Naive B cell (primary cell): ENCODE measurements around the gene GPR25. TPM values are rescaled to one million over a fixed set of nuclear protein-coding genes. Genes with fewer than 3 reads are reported as not detected.

Experiments
- ATAC-seq, 2 donors: fragments of 150-1000 bp; cut with Tn5 transposase; 2 replicates each; pipeline ENCODE4 v1.10.0; 2021; ENCODE audit warnings: low read depth in 2 of 2, mild to moderate bottlenecking in 2 of 2, moderate library complexity in 2 of 2
- DNase-seq: peaks from one replicate; pipeline ENCODE4 v3.0.0; 2022
- H3K27ac Mint-ChIP-seq, 6 donors: one replicate each; pipeline ENCODE4 v1.8.0; 2020 to 2022; ENCODE audit warnings: mild to moderate bottlenecking in 6 of 6, mixed read lengths in 6 of 6, moderate library complexity in 5 of 6, inconsistent platforms in 2 of 6
- H3K27me3 Mint-ChIP-seq, 3 donors: one replicate each; pipeline ENCODE4 v1.8.0; 2021 to 2022; ENCODE audit warnings: mixed read lengths in 3 of 3, mild to moderate bottlenecking in 1 of 3
- H3K36me3 Mint-ChIP-seq, 2 donors: one replicate each; pipeline ENCODE4 v1.8.0; 2020 to 2022; ENCODE audit warnings: mixed read lengths in 2 of 2, inconsistent platforms in 1 of 2, mild to moderate bottlenecking in 1 of 2
- H3K4me1 Mint-ChIP-seq, 3 donors: one replicate each; pipeline ENCODE4 v1.8.0; 2020 to 2022; ENCODE audit warnings: mixed read lengths in 3 of 3, inconsistent platforms in 1 of 3, mild to moderate bottlenecking in 1 of 3, moderate library complexity in 1 of 3
- H3K4me3 Mint-ChIP-seq, 8 donors: one replicate each; pipeline ENCODE4 v1.8.0; 2020 to 2022; ENCODE audit warnings: mild to moderate bottlenecking in 8 of 8, mixed read lengths in 8 of 8, moderate library complexity in 8 of 8, inconsistent platforms in 2 of 8
- H3K9me3 Mint-ChIP-seq, 7 donors: one replicate each; pipeline ENCODE4 v1.8.0; 2020 to 2022; ENCODE audit warnings: mixed read lengths in 7 of 7, mild to moderate bottlenecking in 5 of 7, inconsistent platforms in 2 of 7, moderate library complexity in 1 of 7
- polyA plus RNA-seq, 6 donors: library from polyadenylated mRNA; unstranded; fragments of 300-500 nt; fragmentation: Illumina TruSeq; gene quantifications; one replicate each; pipeline ENCODE4 v1.2.3, GENCODE V29; 2021; ENCODE audit warnings: low read depth in 6 of 6

GPR25 gene
- polyA plus RNA-seq, 6 donors from 2014 or later: 0.26 to 0.29 TPM; not detected in 4

- Mint-ChIP-seq H3K4me1 (peaks cover 0 to 3% (median 0%) of the 10 kb centered on the region in 3 donors), H3K4me3 (no peak overlapping the region), H3K27me3 (peaks cover 0 to 9% (median 2%) of the 10 kb centered on the region in 3 donors), H3K36me3 (no peaks in the 10 kb centered on the region), H3K27ac (peak overlapping the region in 3 of 6 donors; percentile 11 to 61 (median 51)), H3K9me3 (no peaks in the 10 kb centered on the region)
- DNase-seq: no peak
- peak; percentile 50 to 83 for ATAC-seq
These were observed 10.7 kb upstream of the GPR25 start for GRCh38 chr1:200861937-200862647.

- Mint-ChIP-seq H3K27ac (peak overlapping the region in 2 of 6 donors; percentile 27 to 61), H3K4me1 (peaks cover 0 to 3% (median 0%) of the 10 kb centered on the region in 3 donors), H3K9me3 (no peaks in the 10 kb centered on the region), H3K27me3 (peaks cover 0 to 9% (median 6%) of the 10 kb centered on the region in 3 donors), H3K4me3 (no peak overlapping the region), H3K36me3 (no peaks in the 10 kb centered on the region)
- DNase-seq (no peak), ATAC-seq (peak in 1 of 2 donors; percentile 48)
These were observed 9.9 kb upstream of the GPR25 start for GRCh38 chr1:200862713-200863415.

- Mint-ChIP-seq H3K9me3 (no peaks in the 10 kb centered on the region), H3K27me3 (peaks cover 4 to 14% (median 14%) of the 10 kb centered on the region in 3 donors), H3K4me1 (peaks cover 0 to 14% (median 13%) of the 10 kb centered on the region in 3 donors), H3K36me3 (no peaks in the 10 kb centered on the region), H3K27ac (no peak overlapping the region), H3K4me3 (no peak overlapping the region)
- ATAC-seq: no peak
- no peak for DNase-seq
These were observed 6.7 kb upstream of the GPR25 start for GRCh38 chr1:200866116-200866515.

GRCh38 chr1:200866521-200866920 lies 6.3 kb upstream of the GPR25 start:
- no peaks in the 10 kb centered on the region for H3K36me3 Mint-ChIP-seq
- peaks cover 8 to 18% (median 18%) of the 10 kb centered on the region in 3 donors for H3K27me3 Mint-ChIP-seq
- H3K4me1 Mint-ChIP-seq: peaks cover 0 to 18% (median 17%) of the 10 kb centered on the region in 3 donors
- no peak overlapping the region for H3K27ac Mint-ChIP-seq
- DNase-seq (no peak), ATAC-seq (no peak)
- no peak overlapping the region for H3K4me3 Mint-ChIP-seq
- H3K9me3 Mint-ChIP-seq: no peaks in the 10 kb centered on the region

DNA sequence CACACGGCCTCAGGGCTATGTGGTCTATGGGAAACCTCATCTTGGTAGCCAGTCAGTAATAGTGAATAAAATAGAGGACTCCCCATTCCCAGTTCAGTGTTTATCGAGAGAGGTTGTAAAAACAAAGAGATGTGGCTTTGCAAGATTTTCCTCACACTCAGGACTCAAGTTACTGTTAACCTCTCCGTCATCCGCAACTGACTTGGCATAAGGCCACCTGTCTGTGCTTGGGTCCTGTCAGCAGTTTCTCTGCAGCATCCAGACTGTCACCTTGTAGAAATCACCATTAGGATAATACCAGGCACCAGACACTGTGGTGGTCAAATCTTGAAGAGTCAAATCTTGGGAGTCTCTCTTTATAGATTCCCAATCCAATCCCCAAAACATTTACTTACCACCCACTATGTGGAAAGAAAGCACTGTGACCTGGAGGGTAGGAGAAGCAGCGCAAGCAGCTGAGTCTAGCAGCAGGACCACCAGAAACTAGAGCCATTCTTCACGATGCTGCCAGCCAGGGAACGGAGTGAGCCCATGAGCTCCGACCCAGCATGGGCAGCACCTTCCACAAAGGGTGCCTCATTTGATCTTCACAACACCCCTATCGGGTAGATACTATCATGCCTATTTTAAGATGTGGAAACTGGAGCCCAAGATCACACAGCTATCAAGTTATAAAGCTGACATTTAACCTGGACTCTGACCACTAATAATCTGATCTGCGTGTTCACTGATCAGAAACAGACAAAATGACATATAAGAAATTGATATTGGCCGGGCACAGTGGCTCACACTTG lies 5.6 kb upstream of the GPR25 start:
- Mint-ChIP-seq H3K27ac (no peak overlapping the region), H3K9me3 (no peaks in the 10 kb centered on the region), H3K36me3 (no peaks in the 10 kb centered on the region), H3K4me1 (peaks cover 0 to 21% (median 18%) of the 10 kb centered on the region in 3 donors), H3K27me3 (peaks cover 13 to 24% (median 22%) of the 10 kb centered on the region in 3 donors), H3K4me3 (no peak overlapping the region)
- ATAC-seq: no peak
- no peak for DNase-seq

- peak overlapping the region in 3 of 6 donors; percentile 35 to 64 (median 63) for H3K27ac Mint-ChIP-seq
- DNase-seq (no peak), ATAC-seq (peak in 1 of 2 donors; percentile 5)
- peaks cover 0 to 9% of the 10 kb centered on the region in 2 donors for H3K36me3 Mint-ChIP-seq
- peak overlapping the region in 6 of 8 donors; percentile 28 to 77 (median 60) for H3K4me3 Mint-ChIP-seq
- peaks cover 22 to 37% (median 22%) of the 10 kb centered on the region in 3 donors for H3K27me3 Mint-ChIP-seq
- peaks cover 9 to 29% (median 23%) of the 10 kb centered on the region in 3 donors for H3K4me1 Mint-ChIP-seq
- H3K9me3 Mint-ChIP-seq: no peaks in the 10 kb centered on the region
These were observed 3.4 kb upstream of the GPR25 start for GRCh38 chr1:200869376-200869752.

GRCh38 chr1:200869753-200870391 lies 2.9 kb upstream of the GPR25 start:
- Mint-ChIP-seq H3K9me3 (no peaks in the 10 kb centered on the region), H3K4me3 (peak overlapping the region in 7 of 8 donors; percentile 28 to 79 (median 67)), H3K4me1 (peaks cover 13 to 33% (median 27%) of the 10 kb centered on the region in 3 donors), H3K27me3 (peaks cover 27 to 42% (median 27%) of the 10 kb centered on the region in 3 donors), H3K36me3 (peaks cover 0 to 14% of the 10 kb centered on the region in 2 donors), H3K27ac (peak overlapping the region; percentile 35 to 94 (median 60))
- DNase-seq (no peak), ATAC-seq (peak; percentile 40 to 50)

- peak overlapping the region in 5 of 8 donors; percentile 60 to 74 (median 62) for H3K4me3 Mint-ChIP-seq
- no peaks in the 10 kb centered on the region for H3K9me3 Mint-ChIP-seq
- H3K4me1 Mint-ChIP-seq: peaks cover 13 to 34% (median 27%) of the 10 kb centered on the region in 3 donors
- peaks cover 42 to 57% (median 48%) of the 10 kb centered on the region in 3 donors for H3K27me3 Mint-ChIP-seq
- peak overlapping the region in 1 of 6 donors; percentile 55 for H3K27ac Mint-ChIP-seq
- DNase-seq (no peak), ATAC-seq (no peak)
- peaks cover 0 to 14% of the 10 kb centered on the region in 2 donors for H3K36me3 Mint-ChIP-seq
These were observed 412 bp downstream of the GPR25 start for GRCh38 chr1:200873116-200873670.

DNA sequence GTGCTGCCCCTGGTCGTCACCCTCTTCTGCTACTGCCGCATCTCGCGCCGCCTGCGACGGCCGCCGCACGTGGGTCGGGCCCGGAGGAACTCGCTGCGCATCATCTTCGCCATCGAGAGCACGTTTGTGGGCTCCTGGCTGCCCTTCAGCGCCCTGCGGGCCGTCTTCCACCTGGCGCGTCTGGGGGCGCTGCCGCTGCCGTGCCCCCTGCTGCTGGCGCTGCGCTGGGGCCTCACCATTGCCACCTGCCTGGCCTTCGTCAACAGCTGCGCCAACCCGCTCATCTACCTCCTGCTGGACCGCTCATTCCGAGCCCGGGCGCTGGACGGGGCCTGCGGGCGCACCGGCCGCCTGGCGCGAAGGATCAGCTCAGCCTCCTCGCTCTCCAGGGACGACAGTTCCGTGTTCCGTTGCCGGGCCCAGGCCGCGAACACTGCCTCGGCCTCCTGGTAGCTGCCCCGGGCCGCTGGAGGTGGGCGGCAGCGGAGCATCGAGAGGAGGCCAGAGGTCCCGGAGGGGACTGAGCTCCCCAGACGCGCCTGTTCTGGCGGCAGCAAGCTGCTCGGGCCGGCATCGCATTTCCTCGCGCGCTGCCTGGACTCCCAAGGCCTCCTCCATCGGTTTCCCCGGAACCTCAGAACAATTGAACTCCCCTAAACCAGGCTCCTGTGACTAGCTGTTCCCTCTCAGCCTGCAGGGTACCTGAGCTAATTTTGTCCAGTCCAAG lies 1.1 kb downstream of the GPR25 start:
- peaks cover 13 to 34% (median 27%) of the 10 kb centered on the region in 3 donors for H3K4me1 Mint-ChIP-seq
- no peaks in the 10 kb centered on the region for H3K9me3 Mint-ChIP-seq
- H3K4me3 Mint-ChIP-seq: peak overlapping the region in 6 of 8 donors; percentile 40 to 74 (median 61)
- ATAC-seq: peak; percentile 47 to 52
- no peak for DNase-seq
- peaks cover 0 to 14% of the 10 kb centered on the region in 2 donors for H3K36me3 Mint-ChIP-seq
- H3K27ac Mint-ChIP-seq: peak overlapping the region in 3 of 6 donors; percentile 47 to 62 (median 55)
- peaks cover 42 to 57% (median 48%) of the 10 kb centered on the region in 3 donors for H3K27me3 Mint-ChIP-seq

DNA sequence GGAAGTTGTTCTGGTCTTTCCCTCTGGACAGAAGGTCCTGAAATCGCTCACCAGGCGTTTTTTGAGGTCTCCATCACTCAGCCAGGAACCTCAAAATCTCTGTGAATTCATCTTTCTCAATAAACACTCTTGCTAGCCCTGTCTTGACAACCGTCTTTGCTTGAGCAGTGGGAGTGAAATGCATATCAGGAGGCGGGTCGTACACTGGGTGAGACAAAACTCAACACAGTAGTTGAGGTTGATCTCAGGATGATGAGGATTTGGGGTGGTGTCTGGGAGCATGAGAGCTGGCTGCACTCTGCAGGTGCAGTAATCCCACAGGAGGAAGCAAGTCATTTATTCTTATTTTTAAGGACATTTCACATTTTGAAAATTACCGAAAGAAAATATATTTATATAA lies 1.9 kb downstream of the GPR25 start:
- no peak for DNase-seq
- no peak for ATAC-seq
- peaks cover 13 to 31% (median 23%) of the 10 kb centered on the region in 3 donors for H3K4me1 Mint-ChIP-seq
- peaks cover 42 to 57% (median 48%) of the 10 kb centered on the region in 3 donors for H3K27me3 Mint-ChIP-seq
- peak overlapping the region in 7 of 8 donors; percentile 14 to 80 (median 62) for H3K4me3 Mint-ChIP-seq
- peak overlapping the region in 2 of 6 donors; percentile 16 to 62 for H3K27ac Mint-ChIP-seq
- no peaks in the 10 kb centered on the region for H3K9me3 Mint-ChIP-seq
- H3K36me3 Mint-ChIP-seq: peaks cover 0 to 14% of the 10 kb centered on the region in 2 donors

- H3K9me3 Mint-ChIP-seq: no peaks in the 10 kb centered on the region
- DNase-seq (no peak), ATAC-seq (no peak)
- H3K27me3 Mint-ChIP-seq: peaks cover 42 to 64% (median 48%) of the 10 kb centered on the region in 3 donors
- peaks cover 13 to 31% (median 20%) of the 10 kb centered on the region in 3 donors for H3K4me1 Mint-ChIP-seq
- no peak overlapping the region for H3K27ac Mint-ChIP-seq
- peaks cover 0 to 14% of the 10 kb centered on the region in 2 donors for H3K36me3 Mint-ChIP-seq
- H3K4me3 Mint-ChIP-seq: peak overlapping the region in 1 of 8 donors; percentile 37
These were observed 2.6 kb downstream of the GPR25 start for GRCh38 chr1:200875416-200875815.

DNA sequence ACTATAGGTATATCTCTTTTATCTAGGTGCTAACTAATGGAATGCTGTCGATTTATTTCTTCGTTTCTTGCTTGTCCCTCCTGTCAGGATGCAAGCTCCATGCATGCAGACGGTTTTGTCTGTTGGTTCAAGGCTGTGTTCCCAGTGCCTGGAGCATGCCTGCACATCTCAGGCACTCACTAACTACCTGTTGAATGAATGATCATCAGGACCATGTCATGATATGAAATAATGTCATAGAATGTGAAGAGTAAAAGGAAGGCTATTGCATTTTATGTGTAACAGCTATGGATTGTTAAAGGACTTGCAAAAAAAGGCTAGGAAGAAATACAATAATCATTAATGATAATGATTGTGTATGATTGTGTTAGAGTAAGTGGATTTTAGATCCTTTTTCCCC lies 4.2 kb downstream of the GPR25 start:
- no peak overlapping the region for H3K27ac Mint-ChIP-seq
- no peak overlapping the region for H3K4me3 Mint-ChIP-seq
- DNase-seq (no peak), ATAC-seq (no peak)
- H3K27me3 Mint-ChIP-seq: peaks cover 30 to 54% (median 36%) of the 10 kb centered on the region in 3 donors
- H3K36me3 Mint-ChIP-seq: peaks cover 0 to 14% of the 10 kb centered on the region in 2 donors
- peaks cover 9 to 17% (median 13%) of the 10 kb centered on the region in 3 donors for H3K4me1 Mint-ChIP-seq
- H3K9me3 Mint-ChIP-seq: no peaks in the 10 kb centered on the region
